ENCODE data around the gene NFATC2.

The NFATC2 gene

DNA sequence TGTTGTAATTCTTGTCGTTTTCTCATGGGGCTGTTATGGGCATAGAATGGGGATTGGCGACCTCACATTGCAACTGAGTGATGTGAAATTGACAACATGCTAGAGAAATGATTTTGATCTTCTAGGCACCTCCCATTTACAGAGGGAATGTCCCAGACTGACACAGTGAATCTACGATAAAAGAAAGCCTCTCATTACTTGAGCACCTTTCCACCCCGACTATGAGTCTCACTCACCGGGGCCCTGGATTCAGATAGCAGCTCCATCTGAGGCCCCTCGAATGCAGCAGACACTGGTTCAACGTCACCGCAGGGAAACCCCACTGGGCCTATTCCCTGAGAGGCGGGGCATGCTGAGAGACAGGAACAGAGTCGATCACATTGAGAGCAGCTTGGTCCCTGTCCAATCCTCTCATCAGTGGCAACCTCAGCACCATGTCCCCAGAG, 49.1 kb downstream of the NFATC2 start:
- TF ChIP-seq YY1 (IDR thresholded peaks at IDR 0.05; ENCODE audit: insufficient read depth, insufficient read length) (no peak), SUZ12 (IDR thresholded peaks at IDR 0.05; ENCODE audit: extremely low read depth, insufficient read depth, insufficient read length) (no peak), ZNF274 (IDR thresholded peaks at IDR 0.05; ENCODE audit: low read depth, low read length) (no peak)
- Histone ChIP-seq H3K9ac (ENCODE audit: insufficient read length, low read depth) (no peak overlapping the region), H3K27me3 (ENCODE audit: insufficient read depth, insufficient read length) (no peaks in the 10 kb centered on the region), H3K4me1 (ENCODE audit: insufficient read depth, insufficient read length) (peaks cover 13% of the 10 kb centered on the region), H3K9me3 (ENCODE audit: insufficient read depth, low read length) (no peaks in the 10 kb centered on the region), H3K36me3 (ENCODE audit: insufficient read depth, insufficient read length, low read length) (no peaks in the 10 kb centered on the region), H3K4me3 (ENCODE audit: insufficient read length, low read depth) (no peak overlapping the region)
- DNase-seq (ENCODE audit: low read depth, low spot score), result no peak

DNA sequence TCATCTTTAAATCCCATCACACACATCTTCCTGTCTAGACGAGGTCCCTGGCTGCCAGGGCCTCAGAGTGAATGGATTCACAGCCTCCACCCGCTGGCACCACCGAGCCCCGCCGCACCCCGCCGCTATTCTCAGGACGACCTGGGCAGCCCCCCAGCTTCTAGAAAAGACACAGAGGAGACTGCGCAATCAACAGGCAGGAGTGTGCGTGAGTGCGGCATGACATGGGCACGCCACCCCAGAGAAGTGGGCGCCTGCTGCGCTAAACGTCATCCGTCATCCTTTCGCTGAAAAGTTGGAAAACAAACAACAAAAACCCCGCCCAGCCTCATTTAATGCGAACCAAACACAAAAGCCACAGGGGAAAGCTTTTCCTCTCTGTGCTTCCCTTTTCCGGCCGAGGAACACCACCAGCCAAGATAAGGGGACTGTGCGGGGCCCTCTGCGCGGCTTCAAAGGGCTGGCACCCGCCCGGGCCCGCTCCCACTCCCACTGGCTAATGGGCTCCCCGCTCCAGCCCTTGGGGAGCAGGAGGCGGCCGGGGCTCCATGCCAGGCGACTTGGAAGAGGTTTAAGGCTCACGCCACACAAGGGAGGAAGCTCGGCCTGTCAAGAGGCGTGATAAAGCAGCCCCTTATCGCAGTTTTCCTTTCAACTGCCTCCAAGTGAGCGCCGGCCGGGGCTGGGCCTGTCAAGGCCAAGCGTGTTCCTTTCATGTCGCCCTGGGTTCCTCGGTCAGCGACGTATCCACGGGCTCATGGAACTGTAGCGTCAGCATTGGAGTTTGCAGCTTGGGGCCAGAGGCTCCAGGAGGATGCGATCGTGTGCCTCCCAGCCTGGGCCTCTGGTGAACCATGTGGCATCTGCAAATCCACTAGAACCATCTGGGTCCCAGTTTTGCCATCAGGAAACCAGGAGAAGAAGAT, 50.1 kb downstream of the NFATC2 start:
- TF ChIP-seq ZNF274 (IDR thresholded peaks at IDR 0.05; ENCODE audit: low read depth, low read length) (no peak), YY1 (IDR thresholded peaks at IDR 0.05; ENCODE audit: insufficient read depth, insufficient read length) (no peak), SUZ12 (IDR thresholded peaks at IDR 0.05; ENCODE audit: extremely low read depth, insufficient read depth, insufficient read length) (no peak)

DNA sequence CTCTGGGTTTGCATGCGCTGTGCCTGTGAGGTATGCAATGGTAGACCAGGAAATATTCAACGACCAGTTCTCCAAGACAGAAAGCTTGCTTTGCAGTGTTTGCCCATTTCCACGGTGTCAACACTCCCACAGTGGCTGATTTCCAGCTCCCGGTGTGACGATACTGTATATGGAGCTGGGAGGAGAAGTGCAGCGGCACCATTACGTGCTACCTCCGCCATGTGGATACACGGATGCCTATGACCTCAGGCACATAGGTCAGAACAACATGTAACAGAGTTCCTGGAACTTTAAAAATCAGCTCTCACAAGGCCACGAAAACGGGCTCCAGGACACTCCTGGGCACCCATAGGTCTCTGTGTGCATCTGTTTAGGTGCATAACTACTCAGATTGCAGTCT, 51.1 kb downstream of the NFATC2 start:
- TF ChIP-seq YY1 (IDR thresholded peaks at IDR 0.05; ENCODE audit: insufficient read depth, insufficient read length) (no peak), SUZ12 (IDR thresholded peaks at IDR 0.05; ENCODE audit: extremely low read depth, insufficient read depth, insufficient read length) (no peak), ZNF274 (IDR thresholded peaks at IDR 0.05; ENCODE audit: low read depth, low read length) (no peak)

More for the DNA sequence above, 50.1 kb downstream of the NFATC2 start:
- peaks cover 13% of the 10 kb centered on the region for H3K4me1 ChIP-seq (ENCODE audit: insufficient read depth, insufficient read length)
- no peaks in the 10 kb centered on the region for H3K36me3 ChIP-seq (ENCODE audit: insufficient read depth, insufficient read length, low read length)
- H3K9me3 ChIP-seq (ENCODE audit: insufficient read depth, low read length), result no peaks in the 10 kb centered on the region
- H3K4me3 ChIP-seq (ENCODE audit: insufficient read length, low read depth), result no peak overlapping the region
- DNase-seq (ENCODE audit: low read depth, low spot score), result no peak
- no peaks in the 10 kb centered on the region for H3K27me3 ChIP-seq (ENCODE audit: insufficient read depth, insufficient read length)
- H3K9ac ChIP-seq (ENCODE audit: insufficient read length, low read depth), result no peak overlapping the region

DNA sequence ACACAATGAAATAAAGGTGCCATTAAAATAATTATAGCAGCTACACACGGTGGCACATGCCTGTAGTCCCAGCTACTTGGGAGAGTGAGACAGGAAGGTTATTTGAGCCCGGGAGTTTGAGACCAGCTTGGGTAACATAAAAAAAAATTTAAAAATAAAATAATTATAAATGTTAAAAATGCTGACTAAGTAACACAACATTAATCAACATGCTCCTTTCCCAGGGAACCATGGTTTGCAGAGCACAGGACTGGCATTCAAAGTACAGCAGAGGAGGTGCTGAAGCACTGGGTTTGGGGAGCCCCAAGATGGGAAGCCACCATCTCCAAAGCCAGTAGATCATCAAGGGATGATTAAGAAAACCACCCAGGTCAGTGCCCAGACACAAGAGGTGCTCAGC, 51.9 kb downstream of the NFATC2 start:
- no peak overlapping the region for H3K9ac ChIP-seq (ENCODE audit: insufficient read length, low read depth)
- H3K4me3 ChIP-seq (ENCODE audit: insufficient read length, low read depth), result no peak overlapping the region
- no peak for TF ChIP-seq YY1 (IDR thresholded peaks at IDR 0.05; ENCODE audit: insufficient read depth, insufficient read length)
- no peak for TF ChIP-seq ZNF274 (IDR thresholded peaks at IDR 0.05; ENCODE audit: low read depth, low read length)
- TF ChIP-seq SUZ12 (IDR thresholded peaks at IDR 0.05; ENCODE audit: extremely low read depth, insufficient read depth, insufficient read length), result no peak
- DNase-seq (ENCODE audit: low read depth, low spot score), result no peak
- H3K9me3 ChIP-seq (ENCODE audit: insufficient read depth, low read length), result no peaks in the 10 kb centered on the region
- H3K36me3 ChIP-seq (ENCODE audit: insufficient read depth, insufficient read length, low read length), result no peaks in the 10 kb centered on the region
- peaks cover 9% of the 10 kb centered on the region for H3K4me1 ChIP-seq (ENCODE audit: insufficient read depth, insufficient read length)
- H3K27me3 ChIP-seq (ENCODE audit: insufficient read depth, insufficient read length), result no peaks in the 10 kb centered on the region

More for the DNA sequence above, 51.1 kb downstream of the NFATC2 start:
- H3K4me3 ChIP-seq (ENCODE audit: insufficient read length, low read depth), result no peak overlapping the region
- no peak overlapping the region for H3K9ac ChIP-seq (ENCODE audit: insufficient read length, low read depth)
- no peaks in the 10 kb centered on the region for H3K36me3 ChIP-seq (ENCODE audit: insufficient read depth, insufficient read length, low read length)
- no peaks in the 10 kb centered on the region for H3K9me3 ChIP-seq (ENCODE audit: insufficient read depth, low read length)
- peaks cover 9% of the 10 kb centered on the region for H3K4me1 ChIP-seq (ENCODE audit: insufficient read depth, insufficient read length)
- H3K27me3 ChIP-seq (ENCODE audit: insufficient read depth, insufficient read length), result no peaks in the 10 kb centered on the region
- no peak for DNase-seq (ENCODE audit: low read depth, low spot score)

DNA sequence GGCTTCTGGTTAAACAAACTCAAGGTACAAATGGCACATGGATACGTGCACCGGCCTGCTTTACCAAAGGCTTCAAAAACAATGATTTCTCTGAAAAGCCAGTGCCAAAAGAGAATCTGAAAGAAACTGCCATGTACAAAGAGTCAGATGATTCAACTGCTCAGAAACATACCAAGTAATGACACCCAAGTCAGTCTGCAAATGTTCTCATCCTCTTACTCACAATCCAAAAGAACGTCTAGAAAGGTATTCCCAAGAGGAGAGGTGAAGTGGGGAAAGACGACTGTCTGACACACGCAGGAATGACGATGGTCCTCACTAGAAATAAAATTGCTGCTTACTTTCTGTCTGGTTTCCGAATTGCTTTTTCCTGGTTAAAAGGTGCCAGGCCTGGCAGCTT, 52.9 kb downstream of the NFATC2 start:
- no peaks in the 10 kb centered on the region for H3K27me3 ChIP-seq (ENCODE audit: insufficient read depth, insufficient read length)
- H3K4me1 ChIP-seq (ENCODE audit: insufficient read depth, insufficient read length), result peaks cover 7% of the 10 kb centered on the region
- no peaks in the 10 kb centered on the region for H3K36me3 ChIP-seq (ENCODE audit: insufficient read depth, insufficient read length, low read length)
- H3K9me3 ChIP-seq (ENCODE audit: insufficient read depth, low read length), result no peaks in the 10 kb centered on the region
- TF ChIP-seq SUZ12 (IDR thresholded peaks at IDR 0.05; ENCODE audit: extremely low read depth, insufficient read depth, insufficient read length) (no peak), ZNF274 (IDR thresholded peaks at IDR 0.05; ENCODE audit: low read depth, low read length) (no peak), YY1 (IDR thresholded peaks at IDR 0.05; ENCODE audit: insufficient read depth, insufficient read length) (no peak)
- H3K4me3 ChIP-seq (ENCODE audit: insufficient read length, low read depth), result no peak overlapping the region
- DNase-seq (ENCODE audit: low read depth, low spot score), result no peak
- H3K9ac ChIP-seq (ENCODE audit: insufficient read length, low read depth), result no peak overlapping the region

DNA sequence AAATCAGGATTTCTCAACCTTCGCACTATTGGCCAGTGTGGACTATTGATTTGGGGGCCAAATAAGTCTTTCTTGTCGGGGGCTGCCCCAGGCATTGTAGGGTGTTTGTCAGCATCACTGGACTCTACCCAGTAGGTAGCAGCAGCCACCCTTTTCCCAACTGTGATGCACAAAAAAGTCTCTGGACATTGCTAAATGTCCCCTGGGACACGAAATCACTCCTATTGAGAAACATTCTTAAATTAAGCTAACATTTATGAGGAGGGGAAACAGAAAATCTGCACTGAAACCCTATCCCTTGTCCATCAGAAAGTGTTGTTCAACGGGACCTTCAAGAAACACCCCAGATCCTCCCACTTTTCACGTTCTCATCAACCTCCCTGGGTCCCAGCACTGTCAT, 54.2 kb downstream of the NFATC2 start:
- Histone ChIP-seq H3K27me3 (ENCODE audit: insufficient read depth, insufficient read length) (no peaks in the 10 kb centered on the region), H3K4me3 (ENCODE audit: insufficient read length, low read depth) (no peak overlapping the region), H3K9ac (ENCODE audit: insufficient read length, low read depth) (no peak overlapping the region), H3K4me1 (ENCODE audit: insufficient read depth, insufficient read length) (peaks cover 7% of the 10 kb centered on the region), H3K9me3 (ENCODE audit: insufficient read depth, low read length) (no peaks in the 10 kb centered on the region), H3K36me3 (ENCODE audit: insufficient read depth, insufficient read length, low read length) (no peaks in the 10 kb centered on the region)
- no peak for TF ChIP-seq ZNF274 (IDR thresholded peaks at IDR 0.05; ENCODE audit: low read depth, low read length)
- TF ChIP-seq SUZ12 (IDR thresholded peaks at IDR 0.05; ENCODE audit: extremely low read depth, insufficient read depth, insufficient read length), result no peak
- no peak for TF ChIP-seq YY1 (IDR thresholded peaks at IDR 0.05; ENCODE audit: insufficient read depth, insufficient read length)
- DNase-seq (ENCODE audit: low read depth, low spot score), result no peak

DNA sequence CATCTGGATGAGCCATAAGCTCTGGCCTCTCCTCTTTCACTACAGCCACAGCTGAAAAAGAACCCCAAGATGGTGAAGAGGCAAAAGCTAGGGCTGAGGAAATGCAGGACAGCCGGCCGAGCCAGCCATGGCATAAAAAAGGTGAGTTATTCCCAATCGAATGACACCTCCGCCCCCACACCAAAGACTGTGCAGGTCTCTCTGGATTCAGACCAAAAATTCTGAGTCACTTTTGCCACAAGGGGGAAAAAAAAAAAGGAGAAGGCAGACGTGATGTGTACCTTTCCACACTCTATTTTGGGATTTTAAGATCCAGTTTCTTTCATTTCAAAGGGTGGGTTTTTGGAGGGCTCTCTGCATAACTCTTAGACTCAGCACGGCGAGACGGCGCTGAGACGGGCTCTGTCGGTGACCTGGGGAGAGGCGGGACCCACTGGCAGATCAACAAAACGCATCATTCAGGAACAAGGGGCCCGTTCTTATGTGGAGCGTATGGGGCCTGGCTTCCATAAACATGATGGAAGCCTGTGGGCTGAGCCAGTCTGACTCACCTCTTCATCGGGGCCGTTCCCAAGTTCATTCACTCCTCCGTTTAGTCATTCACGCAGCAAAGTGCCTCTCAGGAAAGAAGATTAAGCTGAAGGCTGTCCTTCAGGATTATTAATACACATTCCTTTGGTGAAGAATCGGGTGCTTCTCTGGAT, 54.8 kb downstream of the NFATC2 start:
- peaks cover 6% of the 10 kb centered on the region for H3K4me1 ChIP-seq (ENCODE audit: insufficient read depth, insufficient read length)
- no peak overlapping the region for H3K9ac ChIP-seq (ENCODE audit: insufficient read length, low read depth)
- no peak for TF ChIP-seq SUZ12 (IDR thresholded peaks at IDR 0.05; ENCODE audit: extremely low read depth, insufficient read depth, insufficient read length)
- no peak for TF ChIP-seq ZNF274 (IDR thresholded peaks at IDR 0.05; ENCODE audit: low read depth, low read length)
- no peak for TF ChIP-seq YY1 (IDR thresholded peaks at IDR 0.05; ENCODE audit: insufficient read depth, insufficient read length)
- no peaks in the 10 kb centered on the region for H3K36me3 ChIP-seq (ENCODE audit: insufficient read depth, insufficient read length, low read length)
- H3K27me3 ChIP-seq (ENCODE audit: insufficient read depth, insufficient read length), result no peaks in the 10 kb centered on the region
- H3K9me3 ChIP-seq (ENCODE audit: insufficient read depth, low read length), result no peaks in the 10 kb centered on the region
- DNase-seq (ENCODE audit: low read depth, low spot score), result no peak
- no peak overlapping the region for H3K4me3 ChIP-seq (ENCODE audit: insufficient read length, low read depth)

All from NT2/D1 (cell line).